GM12865 (cell line): ENCODE results near the gene TEPSIN.

Experiments
- DNase-seq: peaks from one replicate; pipeline ENCODE4 v3.0.0; 2010; ENCODE audit warnings: low read depth
- H3K4me3 ChIP-seq: 2 replicates; pipeline ENCODE4 v1.5.1; 2011; ENCODE audit warnings: mild to moderate bottlenecking, low read depth, low read length, control low read depth
- TF ChIP-seq, protein P1 (sequence below): IDR thresholded peaks from 2 replicates; pipeline ENCODE4 v1.5.1; 2011; ENCODE audit warnings: low read length, control low read depth, low read depth, inconsistent platforms; ENCODE audit not compliant: insufficient read depth; ENCODE audit errors: missing control alignments

TEPSIN gene

DNA sequence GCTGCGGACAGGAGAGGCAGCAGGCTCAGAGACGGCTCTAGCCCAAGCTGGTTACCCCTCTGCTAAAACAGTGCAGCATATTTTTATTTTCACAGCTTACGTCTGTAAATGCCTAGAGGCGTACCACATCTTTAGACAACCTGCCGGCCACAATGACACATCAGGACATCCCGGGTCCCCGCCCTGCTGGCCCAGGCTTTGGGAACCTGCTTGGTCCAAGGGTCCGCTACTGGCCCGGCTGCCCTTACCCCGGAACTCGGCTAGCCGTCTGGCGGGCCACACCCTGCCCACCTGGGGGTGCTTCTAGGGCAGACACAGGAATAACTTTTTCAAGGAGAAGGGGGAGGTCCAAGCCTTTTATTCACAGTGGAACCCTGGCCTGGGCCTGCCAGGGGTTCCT is 20.4 kb downstream of the TEPSIN start:
- H3K4me3 ChIP-seq: no peak overlapping the region
- DNase-seq: no peak
- TF ChIP-seq, protein P1, sequence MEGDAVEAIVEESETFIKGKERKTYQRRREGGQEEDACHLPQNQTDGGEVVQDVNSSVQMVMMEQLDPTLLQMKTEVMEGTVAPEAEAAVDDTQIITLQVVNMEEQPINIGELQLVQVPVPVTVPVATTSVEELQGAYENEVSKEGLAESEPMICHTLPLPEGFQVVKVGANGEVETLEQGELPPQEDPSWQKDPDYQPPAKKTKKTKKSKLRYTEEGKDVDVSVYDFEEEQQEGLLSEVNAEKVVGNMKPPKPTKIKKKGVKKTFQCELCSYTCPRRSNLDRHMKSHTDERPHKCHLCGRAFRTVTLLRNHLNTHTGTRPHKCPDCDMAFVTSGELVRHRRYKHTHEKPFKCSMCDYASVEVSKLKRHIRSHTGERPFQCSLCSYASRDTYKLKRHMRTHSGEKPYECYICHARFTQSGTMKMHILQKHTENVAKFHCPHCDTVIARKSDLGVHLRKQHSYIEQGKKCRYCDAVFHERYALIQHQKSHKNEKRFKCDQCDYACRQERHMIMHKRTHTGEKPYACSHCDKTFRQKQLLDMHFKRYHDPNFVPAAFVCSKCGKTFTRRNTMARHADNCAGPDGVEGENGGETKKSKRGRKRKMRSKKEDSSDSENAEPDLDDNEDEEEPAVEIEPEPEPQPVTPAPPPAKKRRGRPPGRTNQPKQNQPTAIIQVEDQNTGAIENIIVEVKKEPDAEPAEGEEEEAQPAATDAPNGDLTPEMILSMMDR: no peak

DNA sequence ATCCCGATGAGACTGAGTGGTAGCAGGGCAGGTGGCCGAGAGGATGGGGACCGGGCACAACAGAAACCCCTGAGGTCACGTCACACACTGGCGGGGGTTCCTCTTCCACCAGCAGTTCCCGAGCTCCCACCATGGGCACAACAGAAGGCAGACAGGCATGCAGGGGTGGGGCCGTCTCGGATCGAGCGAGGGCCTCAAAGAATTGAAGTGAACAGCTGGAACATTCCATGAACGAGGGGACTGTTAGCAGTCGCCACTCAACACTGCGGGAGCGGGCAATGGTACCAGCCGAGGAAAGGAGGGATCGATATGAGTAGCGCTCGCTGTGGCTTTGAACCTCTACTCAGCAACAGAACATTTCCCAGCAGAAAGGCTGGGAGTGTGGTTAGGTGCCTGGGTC is 21.4 kb downstream of the TEPSIN start:
- H3K4me3 ChIP-seq: no peak overlapping the region
- no peak for DNase-seq
- TF ChIP-seq, protein P1: no peak

DNA sequence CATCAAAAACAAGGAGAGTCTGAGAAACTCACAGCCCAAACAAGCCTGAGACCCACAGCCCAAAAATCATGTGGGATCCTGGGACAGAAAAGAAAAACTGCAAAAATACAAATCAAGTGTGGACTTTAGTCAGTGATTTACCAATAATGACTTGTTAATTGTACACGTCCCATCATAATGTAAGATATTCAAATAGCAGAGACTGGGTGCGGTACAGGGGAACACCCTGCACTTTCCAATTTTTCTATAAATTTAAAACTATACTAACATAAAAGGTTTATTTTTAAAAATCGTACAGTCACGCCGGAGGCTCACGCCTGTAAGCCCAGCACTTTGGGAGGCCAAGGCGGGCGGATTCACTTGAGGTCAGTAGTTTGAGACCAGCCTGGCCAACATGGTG is 24.9 kb downstream of the TEPSIN start:
- no peak overlapping the region for H3K4me3 ChIP-seq
- TF ChIP-seq, protein P1: no peak
- DNase-seq: no peak

DNA sequence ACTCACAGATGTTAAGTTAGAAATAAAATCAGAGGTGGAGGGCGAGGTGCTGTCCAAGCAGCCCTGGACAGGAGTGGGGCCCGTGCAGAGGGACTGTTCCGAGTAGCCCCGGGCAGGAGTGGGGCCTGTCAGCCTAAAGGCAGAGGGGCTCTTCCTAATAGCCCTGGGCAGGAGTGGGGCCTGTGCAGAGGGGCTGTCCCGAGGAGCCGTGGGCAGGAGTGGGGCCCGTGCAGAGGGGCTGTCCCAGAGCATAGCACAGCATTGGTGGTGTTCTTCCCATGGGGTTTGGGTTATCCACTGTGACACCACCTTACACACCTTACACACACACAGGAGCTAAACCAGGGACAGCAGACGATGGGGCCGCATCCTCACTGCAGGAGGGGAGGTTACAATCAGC is 26.5 kb downstream of the TEPSIN start:
- no peak for DNase-seq
- TF ChIP-seq, protein P1: no peak
- no peak overlapping the region for H3K4me3 ChIP-seq

DNA sequence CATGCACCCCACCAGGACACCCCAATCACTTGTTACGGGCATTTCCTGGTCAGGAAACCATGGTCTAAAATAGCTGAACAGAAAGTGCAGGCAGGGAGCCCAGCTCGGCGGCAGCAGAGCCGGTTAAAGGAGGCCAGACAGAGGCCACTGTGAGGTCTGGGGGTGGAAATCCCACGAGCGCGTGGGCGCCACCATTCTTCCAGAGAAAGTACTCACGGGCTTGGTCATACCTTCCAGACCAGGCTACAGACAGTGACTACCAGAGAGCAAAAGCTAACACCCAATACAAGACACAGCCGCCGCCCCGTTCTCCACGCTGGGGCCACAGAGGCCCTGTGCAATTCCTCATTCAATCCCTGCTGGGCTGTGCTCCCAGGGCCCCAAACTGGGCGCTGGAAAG is 28.0 kb downstream of the TEPSIN start:
- no peak overlapping the region for H3K4me3 ChIP-seq
- no peak for DNase-seq
- TF ChIP-seq, protein P1: no peak

DNA sequence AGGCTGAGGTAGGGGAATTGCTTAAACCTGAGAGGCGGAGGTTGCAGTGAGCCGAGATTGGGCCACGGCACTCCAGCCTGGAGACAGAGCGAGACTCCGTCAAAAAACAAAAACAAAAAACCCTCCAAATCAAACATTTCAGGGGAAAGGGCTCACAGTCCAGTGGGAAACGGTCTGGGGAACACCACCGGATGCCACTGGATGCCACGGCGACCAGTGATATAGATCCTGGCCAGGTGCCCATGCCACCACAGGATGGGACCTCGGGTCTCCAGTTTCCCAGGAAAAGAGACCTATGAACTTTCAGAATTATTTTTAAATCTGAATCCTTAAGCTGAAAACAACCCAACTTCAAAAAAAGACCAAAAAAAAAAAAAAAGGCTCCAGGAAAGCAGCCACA is 28.4 kb downstream of the TEPSIN start:
- no peak overlapping the region for H3K4me3 ChIP-seq
- DNase-seq: no peak
- TF ChIP-seq, protein P1: no peak

DNA sequence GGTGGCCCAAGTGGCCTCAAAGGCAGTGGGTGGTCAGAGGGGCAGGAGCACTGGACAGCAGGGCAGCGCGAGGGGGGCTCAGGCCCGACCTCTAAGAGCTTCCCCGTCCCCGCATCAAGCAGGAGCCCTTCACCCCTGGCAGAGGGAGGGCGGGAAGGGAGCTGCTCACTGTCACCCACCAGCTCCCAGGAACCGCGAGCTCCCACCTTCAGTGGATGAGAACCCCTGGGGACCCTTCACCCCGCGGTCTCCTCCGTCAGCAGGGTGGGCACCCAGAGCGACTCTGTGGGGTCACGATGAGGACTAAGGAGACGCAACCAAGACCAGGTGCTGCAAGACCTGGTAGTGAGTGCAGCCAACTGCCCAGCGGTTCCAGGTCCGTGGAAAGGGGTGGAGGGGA is 29.7 kb downstream of the TEPSIN start:
- no peak for DNase-seq
- H3K4me3 ChIP-seq: no peak overlapping the region
- TF ChIP-seq, protein P1: no peak
